AG04449 (cell line): ENCODE measurements around the gene PPP1R27.

Experiments
- CTCF ChIA-PET: fragments of 350-600 bp; formaldehyde crosslinking; extraction: SDS; loops from one replicate; lab custom pipeline; 2021; ENCODE audit warnings: antibody characterized with exemption; lab: Yijun Ruan, JAX
- POLR2A ChIA-PET: fragments of 400-600, 350-600 bp; formaldehyde crosslinking; extraction: SDS; loops from one replicate; lab custom pipeline; 2020; ENCODE audit warnings: antibody characterized with exemption, inconsistent platforms; lab: Yijun Ruan, JAX
- DNase-seq: peaks from one replicate; pipeline ENCODE4 v3.0.0-alpha.2; 2010; ENCODE audit warnings: low read depth, low spot score
- H3K4me3 ChIP-seq: 2 replicates; pipeline ENCODE4 v1.5.1; 2011; ENCODE audit warnings: low read depth, mild to moderate bottlenecking, control low read depth, low read length
- CTCF ChIP-seq: IDR thresholded peaks from one replicate; pipeline ENCODE4 v1.5.1; 2011; ENCODE audit warnings: mild to moderate bottlenecking, moderate library complexity, low read length, control low read depth, inconsistent platforms; ENCODE audit not compliant: insufficient read depth; ENCODE audit errors: missing control alignments

PPP1R27 gene

GRCh38 chr17:81834831-81835267, at the start of gene PPP1R27:
Gene PPP1R27, minus strand, starts transcription at chr17:81835050. Its CDS starts 97 bp downstream, at chr17:81834953.
- ChIA-PET CTCF (interaction anchor here (2.0 kb wide), 1 partner anchor 8 kb away, joined by 9 read pairs; no protein-coding TSS in a partner anchor), POLR2A (interaction anchor here (0.5 kb wide), 1 partner anchor 17 kb away, joined by 3 read pairs; no protein-coding TSS in a partner anchor)
- peak within 1 kb of the TSS; percentile 85 for H3K4me3 ChIP-seq
- no peak for DNase-seq
- TF ChIP-seq CTCF: no peak

DNA sequence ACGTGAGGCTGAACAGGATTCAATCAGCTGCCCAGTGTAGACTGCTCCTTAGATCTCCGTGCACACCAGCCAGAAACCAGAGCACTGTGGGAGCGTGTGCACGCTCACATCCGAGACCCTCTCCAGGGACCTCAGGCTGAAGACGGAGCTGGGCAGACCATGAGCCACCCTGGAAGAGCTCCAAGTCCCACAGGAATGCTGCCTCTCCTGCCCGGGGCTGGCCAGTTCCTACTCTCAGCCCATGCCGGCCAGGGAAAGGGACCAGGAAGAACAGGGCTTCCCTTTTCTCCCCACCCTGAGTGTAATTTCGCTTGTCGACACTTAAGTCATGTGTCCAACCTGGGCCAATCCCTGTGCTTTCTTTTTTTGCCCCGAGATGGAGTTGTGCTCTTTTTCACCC, 49.7 kb upstream of the PPP1R27 start:
- no peak overlapping the region for H3K4me3 ChIP-seq
- ChIA-PET POLR2A (no interaction called here), CTCF (no interaction called here)
- no peak for TF ChIP-seq CTCF
- DNase-seq: no peak

- no peak overlapping the region for H3K4me3 ChIP-seq
- CTCF ChIA-PET: interaction anchor here (3.3 kb wide), 1 partner anchor 9 kb away, joined by 15 read pairs; the partner anchor contains the start of gene ARHGDIA
- POLR2A ChIA-PET: no interaction called here
- TF ChIP-seq CTCF: no peak
- DNase-seq: no peak
Measured at GRCh38 chr17:81879121-81879520, 44.3 kb upstream of the PPP1R27 start.

DNA sequence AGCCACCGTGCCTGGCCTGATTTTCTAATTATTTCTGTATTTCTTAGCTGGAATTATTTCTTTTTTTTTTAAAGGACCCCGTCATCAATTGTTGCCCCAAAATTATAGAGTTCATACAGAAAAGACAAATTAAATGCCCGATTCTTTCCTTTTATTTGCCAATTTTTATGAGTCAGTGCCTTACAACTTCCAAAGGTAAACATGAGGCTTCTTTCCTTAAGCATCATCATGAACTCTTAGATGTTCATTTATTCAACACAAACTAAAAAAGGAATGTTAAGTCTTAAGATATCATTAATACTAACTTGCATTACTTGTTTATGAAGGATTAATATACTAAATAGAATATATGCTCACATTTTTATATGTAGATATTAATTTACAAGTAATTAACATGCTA, 43.4 kb upstream of the PPP1R27 start:
- H3K4me3 ChIP-seq: no peak overlapping the region
- CTCF ChIA-PET: interaction anchor here (3.3 kb wide), 1 partner anchor 8 kb away, joined by 15 read pairs; the partner anchor contains the start of gene ARHGDIA
- POLR2A ChIA-PET: interaction anchor here (1.1 kb wide), 1 partner anchor 8 kb away, joined by 3 read pairs; no protein-coding TSS in a partner anchor

GRCh38 chr17:81877569-81877968, 42.7 kb upstream of the PPP1R27 start:
- POLR2A ChIA-PET: interaction anchor here (1.1 kb wide), 1 partner anchor 9 kb away, joined by 3 read pairs; no protein-coding TSS in a partner anchor
- no peak overlapping the region for H3K4me3 ChIP-seq
- CTCF ChIA-PET: no interaction called here
- no peak for DNase-seq
- TF ChIP-seq CTCF: no peak

More for the DNA sequence above, 43.4 kb upstream of the PPP1R27 start:
- DNase-seq: no peak
- no peak for TF ChIP-seq CTCF

DNA sequence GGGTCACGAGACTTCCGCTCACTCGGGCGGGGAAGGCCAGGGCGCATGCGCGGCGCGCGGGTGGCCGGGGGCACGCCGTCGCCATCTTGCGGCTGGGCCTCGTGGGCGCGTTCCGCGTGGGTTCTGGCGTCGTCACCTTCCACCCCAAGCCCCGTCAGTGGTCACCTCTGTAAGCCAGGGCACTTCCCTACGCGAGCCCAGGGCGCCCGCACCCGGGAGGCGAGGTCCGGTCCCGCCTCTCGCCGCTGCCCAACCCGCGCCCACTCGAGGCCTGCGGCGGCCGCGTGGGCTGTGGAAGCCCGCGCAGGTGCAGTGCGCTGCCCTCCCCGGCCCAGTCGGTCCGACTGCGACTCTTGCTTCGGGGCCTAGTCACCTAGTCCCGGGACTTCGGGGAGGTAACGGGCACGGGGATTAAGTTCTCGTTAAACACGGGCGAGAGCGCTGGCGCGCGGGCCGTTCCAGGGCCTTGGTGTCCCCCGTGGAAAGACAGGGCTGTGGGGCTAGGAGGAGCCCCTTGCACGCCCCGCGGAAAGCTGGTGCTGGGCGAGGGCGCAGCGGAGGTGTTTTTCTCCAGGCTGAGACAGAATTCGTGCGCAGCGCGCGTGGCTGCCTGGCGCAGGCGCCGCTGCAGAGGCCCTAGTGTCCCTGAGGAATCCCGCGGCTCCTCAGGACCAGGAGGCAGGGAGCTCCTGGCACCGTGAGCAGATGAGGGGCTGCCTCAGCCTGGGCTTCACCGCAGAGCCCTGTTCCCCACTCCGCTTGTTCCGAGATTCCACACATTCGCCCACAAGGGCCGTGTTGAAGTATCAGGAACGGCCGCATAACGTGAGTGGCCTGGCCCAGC, 36.8 kb upstream of the PPP1R27 start:
- no peak for DNase-seq
- POLR2A ChIA-PET: interaction anchor here (1.2 to 2.6 kb wide), 8 partner anchors 10 to 149 kb away, joined by 3 to 28 read pairs (median 4); partner anchors contain the start of genes MCRIP1 and P4HB
- peak; percentile 43 for TF ChIP-seq CTCF
- H3K4me3 ChIP-seq: peak overlapping the region; percentile 81
- CTCF ChIA-PET: interaction anchor here (1.2 to 2.9 kb wide), 4 partner anchors 8 to 149 kb away, joined by 4 to 15 read pairs (median 6); no protein-coding TSS in a partner anchor
